ENCODE results near the gene INTS1.

INTS1 gene

GRCh38 chr7:1513657-1514095 is 9.5 kb upstream of the INTS1 start:
- Histone ChIP-seq H3K27ac (ENCODE audit: low read depth, low read length) (no peak overlapping the region), H4K20me1 (ENCODE audit: control insufficient read depth, insufficient read depth, low read depth, low read length) (no peaks in the 10 kb centered on the region), H3K4me3 (ENCODE audit: low read length) (peak overlapping the region; percentile 62), H3K36me3 (ENCODE audit: control insufficient read depth, low read length) (no peaks in the 10 kb centered on the region), H3K4me1 (ENCODE audit: control insufficient read depth, low read length) (peaks cover 58% of the 10 kb centered on the region), H3K9me2 (replicated peaks; ENCODE audit: control insufficient read depth, low read length) (no peaks in the 10 kb centered on the region), H3K9me3 (ENCODE audit: control insufficient read depth, insufficient read depth, low read length) (no peaks in the 10 kb centered on the region), H3K4me2 (ENCODE audit: low read length) (peak overlapping the region; percentile 81), H3K79me2 (ENCODE audit: control insufficient read depth, low read length) (no peaks in the 10 kb centered on the region), H3F3A (ENCODE audit: control insufficient read depth, insufficient read depth) (peaks cover 6% of the 10 kb centered on the region), H3K27me3 (ENCODE audit: control insufficient read depth, low read length) (no peaks in the 10 kb centered on the region)
- TF ChIP-seq EZH2phosphoT487 (IDR thresholded peaks at IDR 0.05; ENCODE audit: borderline replicate concordance, low read length) = no peak
- TF ChIP-seq CTCF (IDR thresholded peaks at IDR 0.05; ENCODE audit: low read depth, low read length, poor library complexity, severe bottlenecking) = no peak

GRCh38 chr7:1512781-1513656 is 8.8 kb upstream of the INTS1 start:
- Histone ChIP-seq H3K4me2 (ENCODE audit: low read length) (peak overlapping the region; percentile 81), H3K79me2 (ENCODE audit: control insufficient read depth, low read length) (no peaks in the 10 kb centered on the region), H3K27me3 (ENCODE audit: control insufficient read depth, low read length) (no peaks in the 10 kb centered on the region), H3K4me1 (ENCODE audit: control insufficient read depth, low read length) (peaks cover 65% of the 10 kb centered on the region), H3K9me2 (replicated peaks; ENCODE audit: control insufficient read depth, low read length) (no peaks in the 10 kb centered on the region), H3F3A (ENCODE audit: control insufficient read depth, insufficient read depth) (peaks cover 12% of the 10 kb centered on the region), H4K20me1 (ENCODE audit: control insufficient read depth, insufficient read depth, low read depth, low read length) (no peaks in the 10 kb centered on the region), H3K4me3 (ENCODE audit: low read length) (peak overlapping the region; percentile 62), H3K9me3 (ENCODE audit: control insufficient read depth, insufficient read depth, low read length) (no peaks in the 10 kb centered on the region), H3K36me3 (ENCODE audit: control insufficient read depth, low read length) (no peaks in the 10 kb centered on the region), H3K27ac (ENCODE audit: low read depth, low read length) (peak overlapping the region; percentile 87)
- TF ChIP-seq CTCF (IDR thresholded peaks at IDR 0.05; ENCODE audit: low read depth, low read length, poor library complexity, severe bottlenecking) (no peak), EZH2phosphoT487 (IDR thresholded peaks at IDR 0.05; ENCODE audit: borderline replicate concordance, low read length) (no peak)

GRCh38 chr7:1511444-1512422 is 7.5 kb upstream of the INTS1 start:
- H3K9me2 ChIP-seq (replicated peaks; ENCODE audit: control insufficient read depth, low read length) = no peaks in the 10 kb centered on the region
- H3K27ac ChIP-seq (ENCODE audit: low read depth, low read length) = peak overlapping the region; percentile 87
- no peaks in the 10 kb centered on the region for H3K36me3 ChIP-seq (ENCODE audit: control insufficient read depth, low read length)
- peaks cover 77% of the 10 kb centered on the region for H3K4me1 ChIP-seq (ENCODE audit: control insufficient read depth, low read length)
- peaks cover 22% of the 10 kb centered on the region for H3F3A ChIP-seq (ENCODE audit: control insufficient read depth, insufficient read depth)
- peak overlapping the region; percentile 62 for H3K4me3 ChIP-seq (ENCODE audit: low read length)
- no peaks in the 10 kb centered on the region for H3K27me3 ChIP-seq (ENCODE audit: control insufficient read depth, low read length)
- H4K20me1 ChIP-seq (ENCODE audit: control insufficient read depth, insufficient read depth, low read depth, low read length) = no peaks in the 10 kb centered on the region
- H3K9me3 ChIP-seq (ENCODE audit: control insufficient read depth, insufficient read depth, low read length) = no peaks in the 10 kb centered on the region
- no peak for TF ChIP-seq EZH2phosphoT487 (IDR thresholded peaks at IDR 0.05; ENCODE audit: borderline replicate concordance, low read length)
- TF ChIP-seq CTCF (IDR thresholded peaks at IDR 0.05; ENCODE audit: low read depth, low read length, poor library complexity, severe bottlenecking) = no peak
- no peaks in the 10 kb centered on the region for H3K79me2 ChIP-seq (ENCODE audit: control insufficient read depth, low read length)
- H3K4me2 ChIP-seq (ENCODE audit: low read length) = peak overlapping the region; percentile 81
